HG03520 (cell line): Measurements from ENCODE around the gene DLGAP1.

ENCODE experiments used
- ATAC-seq: cut with Tn5 transposase; IDR thresholded peaks from one replicate; pipeline ENCODE4 v1.9.1; 2021; ENCODE audit warnings: mild to moderate bottlenecking, moderate library complexity; ENCODE audit not compliant: unreplicated experiment

Gene DLGAP1

DNA sequence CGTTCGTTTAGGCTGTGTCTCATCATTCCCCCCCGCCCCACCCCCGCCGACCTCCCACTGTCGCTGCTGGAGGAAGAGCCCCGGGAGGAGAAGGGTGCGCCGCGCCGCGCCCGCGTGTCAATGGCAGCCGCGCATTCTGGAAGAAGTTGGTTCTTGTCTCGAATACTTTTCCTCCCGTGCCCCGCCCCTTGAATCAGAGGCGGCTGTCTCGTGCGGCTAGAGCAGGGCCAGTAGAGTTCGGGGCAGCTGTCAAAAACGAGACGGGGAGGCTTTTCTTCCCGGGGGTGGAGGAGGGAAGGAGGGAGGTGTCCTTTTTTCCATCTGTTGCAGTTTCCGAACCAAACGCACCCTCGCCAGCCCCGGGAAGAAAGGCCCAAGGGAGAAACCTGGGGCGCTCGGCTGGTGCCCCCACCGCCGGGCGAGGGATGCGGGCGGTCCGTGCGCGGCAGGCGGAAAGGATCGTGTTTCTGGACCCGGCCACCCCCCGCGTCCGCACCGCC, 1005.5 kb downstream of the DLGAP1 start:
- ATAC-seq, result no peak

- ATAC-seq, result peak; percentile 52
Measured at GRCh38 chr18:3448838-3449511, 1006.1 kb downstream of the DLGAP1 start.

- ATAC-seq, result peak; percentile 65
Measured at GRCh38 chr18:3447895-3448837, 1006.9 kb downstream of the DLGAP1 start.

- peak; percentile 1 for ATAC-seq
Measured at GRCh38 chr18:3447068-3447894, 1007.8 kb downstream of the DLGAP1 start.
